Fibroblast of mammary gland (primary cell): ENCODE results near the gene PRAMEF7.
"Not testable (repeated sequence)": the region's sequence is repeated elsewhere in the genome, so short reads cannot be mapped to it uniquely, and the experiment has no call there.

Experiments used
- DNase-seq: peaks from one replicate; pipeline ENCODE4 v3.0.0-alpha.2; 2010; ENCODE audit warnings: low read depth
- H3K4me3 ChIP-seq: 2 replicates; pipeline ENCODE4 v1.5.1; 2011; ENCODE audit warnings: low read depth, mild to moderate bottlenecking, low read length, moderate library complexity; ENCODE audit not compliant: control insufficient read depth

Gene PRAMEF7

DNA sequence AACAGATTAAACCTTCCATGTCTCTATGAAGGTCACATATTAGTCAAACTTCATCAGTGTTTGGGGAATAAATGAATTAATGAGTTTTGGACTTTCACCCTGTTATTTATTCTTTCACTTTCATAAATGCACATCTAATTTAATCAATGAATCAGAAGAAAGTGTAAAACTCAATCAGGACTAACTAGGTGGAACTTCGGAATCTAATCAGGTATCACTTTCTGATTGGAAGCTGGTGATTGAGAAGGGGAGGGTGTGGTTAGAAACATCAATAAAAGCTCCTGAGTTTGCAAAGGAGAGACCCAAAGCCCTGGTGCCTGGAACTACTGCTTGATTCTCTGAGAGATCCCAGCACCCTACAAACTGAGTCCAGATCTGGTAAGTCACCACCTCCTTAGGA, at the start of gene PRAMEF7:
TSS of gene PRAMEF7 (plus strand) at position 301 of the 400 bp plus-strand sequence. CDS start 1,083 bp downstream, outside the sequence.
- not testable (repeated sequence) for DNase-seq, H3K4me3 ChIP-seq

DNA sequence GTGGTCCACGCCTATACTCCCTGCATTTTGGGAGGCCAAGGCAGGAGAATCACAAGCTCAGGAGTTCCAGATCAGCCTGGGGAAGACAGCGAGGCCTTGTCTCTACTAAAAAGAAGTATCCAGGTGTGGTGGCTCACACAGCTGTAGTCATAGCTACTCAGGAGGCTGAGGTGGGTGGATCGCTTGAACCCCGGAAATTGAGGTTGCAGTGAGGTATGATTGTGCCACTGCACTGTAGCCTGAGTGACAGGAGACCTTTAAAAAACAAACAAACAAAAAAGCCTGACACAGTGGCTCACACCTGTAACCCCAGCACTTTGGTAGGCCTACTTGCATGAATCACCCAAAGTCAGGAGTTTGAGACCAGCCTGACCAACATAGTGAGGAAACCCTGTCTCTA, 38.0 kb upstream of the PRAMEF7 start:
- DNase-seq, H3K4me3 ChIP-seq: not testable (repeated sequence)

DNA sequence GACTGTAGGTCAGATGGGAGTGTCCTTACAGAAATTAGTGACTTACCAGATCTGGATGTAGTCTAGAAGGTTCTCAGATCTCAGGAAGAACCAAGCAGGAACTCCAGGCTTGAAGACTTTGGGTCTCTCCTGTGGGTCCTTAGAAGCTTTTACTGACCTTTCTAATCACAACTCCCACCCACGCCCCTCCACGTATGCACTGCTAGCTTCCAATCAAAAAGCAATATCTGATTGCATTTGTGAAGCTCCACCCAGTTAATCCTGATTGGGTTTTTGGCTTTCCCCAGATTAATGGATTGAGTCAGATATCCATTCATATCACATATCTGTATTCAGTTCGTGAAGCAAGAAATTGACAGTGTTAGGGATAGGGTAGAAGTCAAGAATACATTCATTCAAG, 30.3 kb upstream of the PRAMEF7 start, which contains the start of gene PRAMEF4:
TSS of gene PRAMEF4 (minus strand) at position 101 of the 400 bp plus-strand sequence. CDS start 2,807 bp downstream, outside the sequence.
- not testable (repeated sequence) for H3K4me3 ChIP-seq

DNA sequence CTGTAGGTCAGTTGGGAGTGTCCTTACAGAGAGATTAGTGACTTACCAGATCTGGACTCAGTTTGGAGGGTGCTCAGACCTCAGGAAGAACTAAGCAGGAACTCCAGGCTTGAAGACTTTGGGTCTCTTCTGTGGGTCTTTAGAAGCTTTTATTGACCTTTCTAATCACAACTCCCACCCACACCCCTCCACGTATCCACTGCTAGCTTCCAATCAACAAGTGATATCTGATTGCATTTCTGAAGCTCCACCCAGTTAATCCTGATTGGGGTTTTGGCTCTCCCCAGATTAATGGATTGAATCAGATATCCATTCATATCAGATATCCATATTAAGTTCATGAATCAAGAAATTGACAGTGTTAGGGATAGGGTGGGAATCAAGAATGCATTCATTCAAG, 18.2 kb upstream of the PRAMEF7 start, which contains the start of gene PRAMEF10:
TSS of gene PRAMEF10 (minus strand) at position 101 of the 400 bp plus-strand sequence. CDS start 2,423 bp downstream, outside the sequence.
- DNase-seq, H3K4me3 ChIP-seq: not testable (repeated sequence)

More for the DNA sequence above, 30.3 kb upstream of the PRAMEF7 start, which contains the start of gene PRAMEF4:
- not testable (repeated sequence) for DNase-seq

DNA sequence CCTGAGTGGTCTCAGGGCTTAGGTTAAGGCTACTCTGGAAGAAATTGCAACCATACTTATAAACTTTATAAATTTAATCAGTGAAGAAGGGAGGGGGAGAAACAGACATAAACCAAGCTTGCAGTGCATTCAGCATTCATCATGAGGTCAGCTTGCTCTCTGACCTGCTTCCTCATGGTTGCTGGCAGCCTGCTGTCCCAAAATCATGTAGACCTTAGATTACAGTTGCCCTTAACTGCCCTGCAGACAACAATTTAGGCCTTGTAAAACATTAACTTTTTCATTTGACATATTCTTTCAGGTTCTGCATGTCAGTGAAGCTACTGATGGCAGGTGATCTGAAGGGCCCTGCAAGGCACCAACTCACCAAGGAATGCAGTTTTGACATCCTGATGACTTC, 17.2 kb upstream of the PRAMEF7 start:
- not testable (repeated sequence) for DNase-seq, H3K4me3 ChIP-seq

DNA sequence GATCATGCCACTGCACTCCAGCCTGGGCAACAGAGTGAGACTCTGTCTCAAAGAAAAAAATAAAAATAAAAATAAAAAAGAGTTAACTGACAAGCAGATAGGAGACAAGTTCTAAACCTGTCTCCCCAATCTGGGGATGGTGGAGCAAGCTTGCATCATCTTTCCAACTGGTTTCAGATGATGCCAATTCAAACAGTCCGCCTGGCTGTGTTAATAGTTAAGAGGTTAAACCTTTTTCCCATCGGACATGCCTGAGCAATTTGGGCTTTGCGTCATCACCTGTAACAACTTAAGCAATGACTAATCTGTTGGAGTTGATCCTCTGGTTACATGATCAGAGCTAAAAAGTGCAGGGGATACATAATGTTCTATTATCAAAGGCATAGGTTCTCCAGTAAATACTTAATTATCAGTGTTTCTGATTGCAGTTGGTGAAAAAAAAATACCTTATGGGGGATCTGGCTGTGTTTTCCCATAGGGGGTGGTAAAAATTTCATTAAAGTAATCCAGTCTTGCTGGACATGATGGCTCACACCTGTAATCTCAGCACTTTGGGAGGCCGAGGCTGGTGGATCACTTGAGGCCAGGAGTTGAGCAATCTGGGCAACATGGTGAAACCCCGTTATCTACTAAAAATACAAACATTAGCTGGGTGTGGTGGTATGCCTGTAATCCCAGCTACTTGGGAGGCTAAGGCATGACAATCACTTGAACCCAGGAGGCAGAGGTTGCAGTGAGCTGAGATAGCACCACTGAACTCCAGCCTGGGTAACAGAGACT, 12.4 kb upstream of the PRAMEF7 start:
- H3K4me3 ChIP-seq, DNase-seq: not testable (repeated sequence)

DNA sequence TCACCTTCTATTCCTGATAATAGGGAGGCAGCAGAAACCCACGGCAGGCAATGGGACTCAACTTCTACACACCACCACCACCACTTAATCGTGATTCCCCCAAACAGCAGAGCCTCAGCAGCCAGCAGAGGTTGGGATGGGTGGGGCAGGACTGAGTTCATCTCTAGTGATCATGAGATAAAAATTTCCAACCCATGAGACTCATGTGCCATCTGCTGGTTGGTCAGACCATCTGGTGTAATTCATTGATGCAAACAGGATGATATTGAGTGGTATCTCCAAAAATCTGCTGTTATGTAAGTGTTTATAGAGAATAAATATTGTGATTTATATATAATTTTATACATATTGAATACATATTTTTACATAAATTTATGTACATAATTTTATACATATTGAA, 5.3 kb downstream of the PRAMEF7 start:
- H3K4me3 ChIP-seq, DNase-seq: not testable (repeated sequence)

DNA sequence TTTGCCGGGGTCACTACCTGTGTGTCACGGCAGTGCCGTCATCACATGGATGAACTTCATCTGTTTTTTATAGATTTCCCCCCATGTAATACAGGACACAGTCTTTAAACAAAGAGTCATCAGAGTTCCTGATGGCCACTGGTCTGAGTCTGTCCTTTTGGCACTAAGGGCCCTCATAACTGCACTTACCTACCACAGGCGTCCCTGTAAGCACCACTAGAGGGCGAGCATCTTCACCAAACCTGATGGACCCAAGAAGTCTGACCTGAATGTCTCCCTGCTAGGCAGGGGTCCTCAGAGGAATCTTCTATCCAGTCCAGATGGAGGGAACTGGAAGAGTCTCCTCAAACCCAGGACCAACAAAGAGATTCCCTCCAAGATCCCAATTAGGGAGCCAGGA, 8.0 kb downstream of the PRAMEF7 start:
- not testable (repeated sequence) for H3K4me3 ChIP-seq, DNase-seq

DNA sequence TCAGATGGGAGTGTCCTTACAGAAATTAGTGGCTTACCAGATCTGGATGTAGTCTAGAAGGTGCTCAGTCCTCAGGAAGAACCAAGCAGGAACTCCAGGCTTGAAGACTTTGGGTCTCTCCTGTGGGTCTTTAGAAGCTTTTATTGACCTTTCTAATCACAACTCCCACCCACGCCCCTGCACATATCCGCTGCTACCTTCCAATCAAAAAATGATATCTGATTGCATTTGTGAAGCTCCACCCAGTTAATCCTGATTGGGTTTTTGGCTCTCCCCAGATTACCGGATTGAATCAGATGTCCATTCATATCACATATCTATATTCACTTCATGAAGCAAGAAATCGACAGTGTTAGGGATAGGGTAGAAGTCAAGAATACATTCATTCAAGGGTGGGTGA, 31.1 kb downstream of the PRAMEF7 start, which contains the start of gene PRAMEF6:
TSS of gene PRAMEF6 (minus strand) at position 101 of the 400 bp plus-strand sequence. CDS start 5,062 bp downstream, outside the sequence.
- not testable (repeated sequence) for H3K4me3 ChIP-seq, DNase-seq
